Breast epithelium (tissue), 4 donors: ENCODE results near the gene TRIM8. TPM values are rescaled to one million over a fixed set of nuclear protein-coding genes. Genes with fewer than 3 reads are reported as not detected.
A peak's percentile ranks its signal among the peaks of the same experiment; 100 is the strongest.

Experiments
- DNase-seq, 2 donors: peaks; one replicate each; pipeline ENCODE4 v3.0.0-alpha.2; 2019; ENCODE audit warnings: low spot score in 2 of 2
- H3K27ac ChIP-seq, 2 donors: fragments of 200-600 bp; sonication (generic) in 1 of 2; one replicate each; pipeline ENCODE4 v1.5.1; 2016 to 2019; ENCODE audit warnings: mild to moderate bottlenecking in 1 of 2
- H3K27me3 ChIP-seq, 2 donors: fragments of 200-600 bp; sonication (generic) in 1 of 2; one replicate each; pipeline versions ENCODE4 v1.5.1 to v1.6.0; 2017 to 2019; ENCODE audit warnings: control low read depth in 1 of 2, mild to moderate bottlenecking in 1 of 2
- H3K36me3 ChIP-seq: fragments of 200-600 bp; one replicate; pipeline ENCODE4 v1.5.1; 2019
- H3K4me1 ChIP-seq, 2 donors: fragments of 200-600 bp; sonication (generic); one replicate each; pipeline ENCODE4 v1.5.1; 2016 to 2019; ENCODE audit warnings: control low read depth in 1 of 2
- H3K4me3 ChIP-seq, 3 donors: fragments of 200-600 bp; sonication (generic); 1 replicate in 2 of 3; 2 replicates in 1 of 3; pipeline ENCODE4 v1.5.1; 2016 to 2019; ENCODE audit warnings: mild to moderate bottlenecking in 3 of 3, moderate library complexity in 2 of 3
- H3K9me3 ChIP-seq, 2 donors: fragments of 200-600 bp; sonication (generic) in 1 of 2; one replicate each; pipeline ENCODE4 v1.5.1; 2016 to 2019; ENCODE audit warnings: control low read depth in 1 of 2
- POLR2A ChIP-seq: fragments of 450-650 bp; IDR thresholded peaks from one replicate; pipeline ENCODE4 v1.6.1; 2016; ENCODE audit warnings: antibody characterized with exemption, mild to moderate bottlenecking, moderate library complexity
- POLR2AphosphoS5 ChIP-seq, 3 donors: sonication (generic); formaldehyde crosslinking; IDR thresholded peaks; one replicate each; pipeline ENCODE4 v1.6.1; 2017; ENCODE audit warnings: antibody characterized with exemption in 3 of 3
- intact Hi-C: fragments of 100-400 bp; cut with DNase I; formaldehyde crosslinking; loops from one replicate; pipeline ENCODE4 v1.15.1; 2023; ENCODE audit warnings: low total_unique reads
- total RNA-seq, 3 donors: library from RNA; depleted of rRNA; stranded (reverse); fragments of >200 nt; gene quantifications; one replicate each; pipeline ENCODE4 v1.1.0, GENCODE V29; 2016
- TF ChIP-seq, protein P1 (sequence below), 3 donors: fragments of 450-650 bp; IDR thresholded peaks; one replicate each; pipeline ENCODE4 v1.5.1; 2016 to 2017; ENCODE audit warnings: antibody characterized with exemption in 3 of 3, mild to moderate bottlenecking in 3 of 3, moderate library complexity in 3 of 3

Gene TRIM8
- total RNA-seq, 3 donors from 2014 or later, result 74.6 to 128 (median 88.8) TPM

DNA sequence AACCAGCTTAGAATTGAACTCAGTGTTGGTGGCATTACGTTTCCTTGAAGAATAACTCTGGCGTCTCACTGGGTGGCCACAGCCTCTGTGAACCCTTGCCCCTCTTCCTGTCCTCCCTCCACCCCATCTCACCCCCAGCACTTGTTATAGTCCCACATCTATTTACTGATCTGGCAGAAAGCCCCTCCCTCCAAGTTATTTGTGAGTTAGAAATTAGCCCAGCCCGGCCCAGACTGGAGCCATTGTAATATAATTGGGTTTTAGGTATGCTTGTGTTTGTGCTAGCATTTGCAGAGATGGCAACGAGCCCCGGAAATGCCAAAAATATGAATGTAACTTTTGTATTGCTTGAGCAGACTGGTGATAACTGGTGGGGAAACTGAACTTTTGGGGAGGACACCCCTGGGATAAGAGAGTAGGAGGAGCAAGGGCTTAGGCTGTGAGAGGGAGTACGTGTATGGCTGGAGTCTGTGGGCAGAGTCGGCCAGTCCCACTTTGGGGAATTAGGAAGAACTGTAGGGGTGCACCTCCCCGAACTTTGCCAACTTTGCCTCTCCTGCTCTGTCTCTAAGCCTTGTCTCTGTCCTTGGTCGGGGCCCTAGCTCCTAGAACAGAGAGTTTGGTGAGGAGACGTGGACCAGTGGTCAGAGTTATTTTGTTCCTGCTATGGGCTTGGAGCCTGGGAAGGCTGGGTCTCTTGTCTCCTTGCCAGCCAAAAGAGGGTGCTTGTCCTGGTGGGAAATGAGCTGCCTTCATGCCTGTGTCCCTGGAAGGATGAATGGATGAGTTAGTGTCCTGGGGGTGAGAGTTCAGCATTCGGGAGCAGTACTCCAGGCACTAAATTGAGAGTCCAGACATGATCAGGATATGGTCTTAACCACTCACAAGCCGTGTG, 19.3 kb upstream of the TRIM8 start:
- Histone ChIP-seq H3K27ac (peak overlapping the region; percentile 29 to 62), H3K36me3 (no peaks in the 10 kb centered on the region), H3K4me1 (peaks cover 16 to 27% of the 10 kb centered on the region in 2 donors), H3K4me3 (no peak overlapping the region), H3K9me3 (no peaks in the 10 kb centered on the region), H3K27me3 (no peaks in the 10 kb centered on the region)
- DNase-seq, result no peak
- TF ChIP-seq POLR2A, result no peak
- no peak for TF ChIP-seq POLR2AphosphoS5 (IDR thresholded peaks at IDR 0.05)
- TF ChIP-seq, protein P1, sequence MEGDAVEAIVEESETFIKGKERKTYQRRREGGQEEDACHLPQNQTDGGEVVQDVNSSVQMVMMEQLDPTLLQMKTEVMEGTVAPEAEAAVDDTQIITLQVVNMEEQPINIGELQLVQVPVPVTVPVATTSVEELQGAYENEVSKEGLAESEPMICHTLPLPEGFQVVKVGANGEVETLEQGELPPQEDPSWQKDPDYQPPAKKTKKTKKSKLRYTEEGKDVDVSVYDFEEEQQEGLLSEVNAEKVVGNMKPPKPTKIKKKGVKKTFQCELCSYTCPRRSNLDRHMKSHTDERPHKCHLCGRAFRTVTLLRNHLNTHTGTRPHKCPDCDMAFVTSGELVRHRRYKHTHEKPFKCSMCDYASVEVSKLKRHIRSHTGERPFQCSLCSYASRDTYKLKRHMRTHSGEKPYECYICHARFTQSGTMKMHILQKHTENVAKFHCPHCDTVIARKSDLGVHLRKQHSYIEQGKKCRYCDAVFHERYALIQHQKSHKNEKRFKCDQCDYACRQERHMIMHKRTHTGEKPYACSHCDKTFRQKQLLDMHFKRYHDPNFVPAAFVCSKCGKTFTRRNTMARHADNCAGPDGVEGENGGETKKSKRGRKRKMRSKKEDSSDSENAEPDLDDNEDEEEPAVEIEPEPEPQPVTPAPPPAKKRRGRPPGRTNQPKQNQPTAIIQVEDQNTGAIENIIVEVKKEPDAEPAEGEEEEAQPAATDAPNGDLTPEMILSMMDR (IDR thresholded peaks at IDR 0.05), result no peak
- intact Hi-C loops, result no loop called here

DNA sequence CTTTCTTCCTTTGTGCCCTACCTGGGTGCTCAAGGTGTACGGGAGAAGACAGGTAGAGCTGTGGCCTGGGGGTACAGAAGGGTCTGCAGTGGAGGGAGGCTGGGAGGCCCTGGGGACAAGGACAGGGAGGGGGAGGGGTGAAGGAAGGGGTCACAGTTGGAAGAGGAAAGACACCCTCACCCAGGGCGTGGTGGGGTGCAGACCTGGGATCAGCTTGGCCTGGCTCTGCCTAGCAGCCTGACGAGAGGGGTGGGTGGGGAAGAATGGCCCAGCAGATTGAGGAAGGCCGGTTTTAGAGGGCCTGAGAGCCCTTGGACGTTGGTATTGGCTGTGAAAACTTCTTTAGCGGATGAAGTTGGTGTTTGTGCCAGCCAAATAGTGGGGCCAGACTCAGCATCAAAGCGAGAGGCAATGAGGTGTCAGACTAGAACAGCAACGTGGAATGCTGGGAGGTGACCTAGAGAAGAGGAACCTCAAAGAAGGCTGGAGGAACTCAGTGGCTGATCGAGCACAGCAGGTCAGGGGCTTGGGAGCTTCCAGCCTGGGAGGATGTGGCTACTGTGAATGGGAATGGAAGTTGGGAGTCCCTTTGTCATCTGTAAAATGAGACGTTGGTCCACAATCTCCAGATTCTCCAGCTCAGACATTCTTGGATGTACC, 18.1 kb upstream of the TRIM8 start:
- no peaks in the 10 kb centered on the region for H3K27me3 ChIP-seq
- no peak overlapping the region for H3K4me3 ChIP-seq
- peak overlapping the region; percentile 82 to 84 for H3K27ac ChIP-seq
- TF ChIP-seq, protein P1 (IDR thresholded peaks at IDR 0.05), result no peak
- TF ChIP-seq POLR2AphosphoS5 (IDR thresholded peaks at IDR 0.05), result no peak
- no peak for TF ChIP-seq POLR2A
- intact Hi-C loops, result no loop called here
- no peaks in the 10 kb centered on the region for H3K36me3 ChIP-seq
- no peak for DNase-seq
- peaks cover 16 to 18% of the 10 kb centered on the region in 2 donors for H3K4me1 ChIP-seq
- H3K9me3 ChIP-seq, result no peaks in the 10 kb centered on the region

DNA sequence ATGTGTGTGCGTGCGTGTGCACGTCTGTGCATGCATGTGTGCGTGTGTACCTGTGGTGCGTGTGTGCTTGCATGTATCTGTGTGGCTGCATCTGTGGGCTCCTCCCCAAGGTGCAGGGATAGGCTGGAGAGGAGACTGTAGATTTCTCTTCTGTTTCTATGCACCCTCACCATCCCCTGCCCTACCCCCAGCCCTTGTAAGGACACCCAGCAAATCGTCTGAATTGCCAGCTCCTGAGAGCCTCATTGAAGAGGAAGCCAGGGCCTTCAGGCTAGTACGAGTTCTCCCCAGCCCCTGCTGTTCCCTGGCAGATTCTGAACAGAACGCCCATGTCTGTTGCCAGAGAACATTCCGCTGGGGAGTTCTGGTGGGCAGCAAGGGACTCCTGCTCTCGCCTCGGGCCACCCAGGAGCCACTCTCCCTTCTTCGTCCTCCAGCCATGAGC, 17.0 kb upstream of the TRIM8 start:
- H3K27ac ChIP-seq, result peak overlapping the region; percentile 84 to 98
- no peaks in the 10 kb centered on the region for H3K36me3 ChIP-seq
- peak in 1 of 2 donors; percentile 45 for DNase-seq
- no peaks in the 10 kb centered on the region for H3K9me3 ChIP-seq
- H3K4me3 ChIP-seq, result peak overlapping the region in 1 of 3 donors; percentile 7
- intact Hi-C loops, result no loop called here
- H3K4me1 ChIP-seq, result peaks cover 10% of the 10 kb centered on the region in 2 donors
- TF ChIP-seq POLR2AphosphoS5 (IDR thresholded peaks at IDR 0.05) (peak in 1 of 3 donors; percentile 4), POLR2A (no peak)
- no peaks in the 10 kb centered on the region for H3K27me3 ChIP-seq

DNA sequence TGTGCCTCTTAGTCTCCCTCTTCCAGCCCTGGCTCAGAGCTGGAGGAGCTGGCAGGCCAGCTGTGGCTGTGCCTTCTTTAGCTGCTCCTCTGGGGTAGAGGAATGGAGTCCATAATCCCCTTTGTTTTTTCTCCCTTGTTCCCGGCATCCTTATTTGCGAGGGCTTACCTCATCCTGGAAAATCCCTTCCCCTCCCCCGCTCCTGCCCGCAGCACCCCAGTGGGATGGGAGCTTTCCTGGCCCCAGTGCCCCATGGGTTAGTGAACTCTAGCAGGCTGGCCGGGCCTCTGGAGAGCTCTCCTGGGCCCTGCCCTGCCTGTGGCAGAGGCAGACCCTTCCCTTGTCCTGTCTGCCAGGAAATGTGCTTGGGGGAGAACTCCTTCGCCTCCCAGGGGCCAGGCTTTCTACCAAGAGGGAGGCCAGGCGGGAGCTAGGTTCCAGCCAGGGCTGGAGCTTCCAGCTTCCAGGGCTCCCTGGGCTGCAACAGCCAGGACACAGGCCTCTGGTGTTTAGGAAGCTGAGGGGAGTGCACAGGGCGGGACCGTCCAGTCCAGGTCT, 16.5 kb upstream of the TRIM8 start:
- H3K4me3 ChIP-seq, result peak overlapping the region in 1 of 3 donors; percentile 7
- no peaks in the 10 kb centered on the region for H3K9me3 ChIP-seq
- no peaks in the 10 kb centered on the region for H3K27me3 ChIP-seq
- H3K27ac ChIP-seq, result peak overlapping the region; percentile 84 to 98
- no peaks in the 10 kb centered on the region for H3K36me3 ChIP-seq
- intact Hi-C loops, result no loop called here
- H3K4me1 ChIP-seq, result peaks cover 10 to 13% of the 10 kb centered on the region in 2 donors
- TF ChIP-seq POLR2AphosphoS5 (IDR thresholded peaks at IDR 0.05), result peak in 2 of 3 donors; percentile 6 to 27
- TF ChIP-seq, protein P1 (IDR thresholded peaks at IDR 0.05), result no peak
- peak in 1 of 2 donors; percentile 51 for DNase-seq

DNA sequence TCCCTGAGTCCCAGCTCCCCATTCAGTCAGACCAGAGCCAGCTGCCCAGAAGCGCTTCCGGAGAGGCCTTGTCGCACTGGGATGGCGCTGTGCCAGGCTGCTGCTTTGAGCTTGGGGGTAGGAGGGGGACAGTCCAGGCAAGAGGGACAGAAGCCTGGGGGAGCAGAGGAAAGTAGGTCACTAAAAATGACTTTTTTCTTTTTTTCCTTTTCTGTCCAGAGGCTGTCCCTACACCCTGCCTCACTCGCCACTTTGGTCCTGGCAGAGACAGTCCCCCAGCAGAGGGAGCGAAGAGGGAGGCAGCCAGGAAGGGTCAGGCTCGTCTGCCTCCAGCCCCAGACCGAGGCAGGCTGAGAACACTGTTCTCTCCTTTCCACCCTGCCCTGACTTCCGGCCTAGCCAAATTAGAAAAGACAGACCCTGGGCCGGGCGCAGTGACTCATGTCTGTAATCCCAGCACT, 15.8 kb upstream of the TRIM8 start:
- peak in 1 of 2 donors; percentile 49 for DNase-seq
- H3K4me3 ChIP-seq, result no peak overlapping the region
- H3K27me3 ChIP-seq, result no peaks in the 10 kb centered on the region
- H3K27ac ChIP-seq, result peak overlapping the region; percentile 84 to 98
- peaks cover 10 to 13% of the 10 kb centered on the region in 2 donors for H3K4me1 ChIP-seq
- TF ChIP-seq, protein P1 (IDR thresholded peaks at IDR 0.05), result no peak
- TF ChIP-seq POLR2AphosphoS5 (IDR thresholded peaks at IDR 0.05) (no peak), POLR2A (no peak)
- no peaks in the 10 kb centered on the region for H3K9me3 ChIP-seq
- intact Hi-C loops, result no loop called here
- no peaks in the 10 kb centered on the region for H3K36me3 ChIP-seq
